Right lobe of liver (tissue), 4 donors: ENCODE results near the gene RASGRP2.

Experiments used
- POLR2A ChIP-seq: fragments of 450-650 bp; IDR thresholded peaks from one replicate; pipeline ENCODE4 v1.6.1; 2017; ENCODE audit warnings: antibody characterized with exemption, mild to moderate bottlenecking
- TF ChIP-seq, protein P1 (sequence below), 4 donors: fragments of 200-600 bp in 3 of 4; fragments of 450-650 bp in 1 of 4; IDR thresholded peaks; one replicate each; pipeline versions ENCODE4 v1.5.1 to v1.8.0; 2016 to 2022; ENCODE audit warnings: antibody characterized with exemption in 4 of 4, mild to moderate bottlenecking in 2 of 4
- donor health status: DM: no; HTN: no; CAD: no.
- donor health status: DM: no; HTN: no; CAD: no.
- donor health status: DM: no; HTN: yes; CAD: no.

DNA sequence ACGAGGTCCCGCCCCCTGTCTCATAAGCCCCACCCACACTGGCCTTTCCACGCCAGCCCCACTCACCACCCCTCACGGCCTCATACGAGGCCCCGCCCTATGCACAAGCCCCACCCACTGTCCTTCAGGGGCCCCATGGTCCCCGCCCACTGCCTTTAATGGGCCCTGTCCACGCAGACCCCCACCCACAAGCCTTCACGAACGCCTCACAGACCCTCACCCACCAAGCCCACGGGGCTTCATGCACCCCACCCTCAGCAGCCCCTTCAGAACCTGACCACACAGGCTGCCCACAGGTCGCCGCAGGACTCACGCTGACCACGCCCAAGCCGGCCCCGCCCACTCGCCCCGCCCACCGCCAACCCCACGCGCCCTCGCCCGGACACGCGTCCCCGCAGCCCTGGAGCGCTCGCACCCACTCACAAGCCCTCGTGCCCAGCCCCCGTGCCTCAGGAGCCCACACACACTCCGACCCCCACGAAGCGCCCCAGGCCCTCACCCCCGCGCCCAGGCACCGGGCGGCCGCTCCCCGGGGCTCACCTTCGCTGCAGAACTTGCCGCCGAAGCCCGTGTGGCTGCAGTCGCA is 31.4 kb downstream of the RASGRP2 start:
- TF ChIP-seq, protein P1, sequence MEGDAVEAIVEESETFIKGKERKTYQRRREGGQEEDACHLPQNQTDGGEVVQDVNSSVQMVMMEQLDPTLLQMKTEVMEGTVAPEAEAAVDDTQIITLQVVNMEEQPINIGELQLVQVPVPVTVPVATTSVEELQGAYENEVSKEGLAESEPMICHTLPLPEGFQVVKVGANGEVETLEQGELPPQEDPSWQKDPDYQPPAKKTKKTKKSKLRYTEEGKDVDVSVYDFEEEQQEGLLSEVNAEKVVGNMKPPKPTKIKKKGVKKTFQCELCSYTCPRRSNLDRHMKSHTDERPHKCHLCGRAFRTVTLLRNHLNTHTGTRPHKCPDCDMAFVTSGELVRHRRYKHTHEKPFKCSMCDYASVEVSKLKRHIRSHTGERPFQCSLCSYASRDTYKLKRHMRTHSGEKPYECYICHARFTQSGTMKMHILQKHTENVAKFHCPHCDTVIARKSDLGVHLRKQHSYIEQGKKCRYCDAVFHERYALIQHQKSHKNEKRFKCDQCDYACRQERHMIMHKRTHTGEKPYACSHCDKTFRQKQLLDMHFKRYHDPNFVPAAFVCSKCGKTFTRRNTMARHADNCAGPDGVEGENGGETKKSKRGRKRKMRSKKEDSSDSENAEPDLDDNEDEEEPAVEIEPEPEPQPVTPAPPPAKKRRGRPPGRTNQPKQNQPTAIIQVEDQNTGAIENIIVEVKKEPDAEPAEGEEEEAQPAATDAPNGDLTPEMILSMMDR (IDR thresholded peaks at IDR 0.05) = no peak
- TF ChIP-seq POLR2A = no peak
